ENCODE measurements around the gene SHISA2.

GRCh38 chr13:26052337-26052736 is 521 bp upstream of the SHISA2 start:
- no peak for TF ChIP-seq YY1 (IDR thresholded peaks at IDR 0.05; ENCODE audit: insufficient read depth, insufficient read length)
- TF ChIP-seq ZNF274 (IDR thresholded peaks at IDR 0.05; ENCODE audit: low read depth, low read length): no peak
- no peak for TF ChIP-seq SUZ12 (IDR thresholded peaks at IDR 0.05; ENCODE audit: extremely low read depth, insufficient read depth, insufficient read length)

Data from NT2/D1 (cell line).